ENCODE measurements around the gene MAL.

MAL gene

GRCh38 chr2:95025406-95026319 lies at the start of gene MAL:
MAL (plus strand) TSS chr2:95025708; CDS start chr2:95025793, 85 bp downstream.
- H3K4me3 ChIP-seq (ENCODE audit: low read depth, low read length): peak within 1 kb of the TSS; percentile 37

- no peak overlapping the region for H3K4me3 ChIP-seq (ENCODE audit: low read depth, low read length)
Observed at GRCh38 chr2:94977826-94978225, 47.7 kb upstream of the MAL start.

GRCh38 chr2:94978917-94979316 lies 46.6 kb upstream of the MAL start:
- H3K4me3 ChIP-seq (ENCODE audit: low read depth, low read length): no peak overlapping the region

GRCh38 chr2:94979406-94980375 lies 45.8 kb upstream of the MAL start:
- H3K4me3 ChIP-seq (ENCODE audit: low read depth, low read length): no peak overlapping the region

GRCh38 chr2:94980406-94980805 lies 45.1 kb upstream of the MAL start:
- no peak overlapping the region for H3K4me3 ChIP-seq (ENCODE audit: low read depth, low read length)

GRCh38 chr2:94982156-94982555 lies 43.4 kb upstream of the MAL start:
- H3K4me3 ChIP-seq (ENCODE audit: low read depth, low read length): no peak overlapping the region

GRCh38 chr2:94982675-94983074 lies 42.8 kb upstream of the MAL start:
- no peak overlapping the region for H3K4me3 ChIP-seq (ENCODE audit: low read depth, low read length)

GRCh38 chr2:94984964-94985575 lies 40.4 kb upstream of the MAL start:
- no peak overlapping the region for H3K4me3 ChIP-seq (ENCODE audit: low read depth, low read length)

- H3K4me3 ChIP-seq (ENCODE audit: low read depth, low read length): no peak overlapping the region
Observed at GRCh38 chr2:94985636-94986035, 39.9 kb upstream of the MAL start.

GRCh38 chr2:94986392-94986963 lies 39.0 kb upstream of the MAL start:
- no peak overlapping the region for H3K4me3 ChIP-seq (ENCODE audit: low read depth, low read length)

- no peak overlapping the region for H3K4me3 ChIP-seq (ENCODE audit: low read depth, low read length)
Observed at GRCh38 chr2:94987074-94988020, 38.2 kb upstream of the MAL start.

GRCh38 chr2:94990956-94991355 lies 34.6 kb upstream of the MAL start:
- no peak overlapping the region for H3K4me3 ChIP-seq (ENCODE audit: low read depth, low read length)

GRCh38 chr2:94992360-94992759 lies 33.1 kb upstream of the MAL start:
- H3K4me3 ChIP-seq (ENCODE audit: low read depth, low read length): no peak overlapping the region

GRCh38 chr2:94993176-94994062 lies 32.1 kb upstream of the MAL start:
- no peak overlapping the region for H3K4me3 ChIP-seq (ENCODE audit: low read depth, low read length)

GRCh38 chr2:94994063-94994913 lies 31.2 kb upstream of the MAL start:
- no peak overlapping the region for H3K4me3 ChIP-seq (ENCODE audit: low read depth, low read length)

GRCh38 chr2:94994914-94995552 lies 30.5 kb upstream of the MAL start:
- no peak overlapping the region for H3K4me3 ChIP-seq (ENCODE audit: low read depth, low read length)

- H3K4me3 ChIP-seq (ENCODE audit: low read depth, low read length): no peak overlapping the region
Observed at GRCh38 chr2:94995553-94996304, 29.8 kb upstream of the MAL start.
